ENCODE results near the gene CYBA. TPM values are rescaled to one million over a fixed set of nuclear protein-coding genes. Genes with fewer than 3 reads are reported as not detected.

CYBA gene
- total and polyA plus RNA-seq, 2 of the 13 experiments (the other 11 are each of a cell fraction or from before 2014, with no cell fraction given), result 196 to 250 TPM

GRCh38 chr16:88645455-88645854 is 5.4 kb downstream of the CYBA start:
- ChIA-PET POLR2A (no interaction called here), CTCF (ENCODE audit: low intra/inter-chr PET ratio, low total read pairs) (no interaction called here)
- Histone ChIP-seq H3K9me3 (ENCODE audit: low read length) (no peaks in the 10 kb centered on the region), H3K27me3 (ENCODE audit: control insufficient read depth in 1 of 2, insufficient read depth in 2 of 2, low read length in 2 of 2) (peaks cover under 1 to 7% of the 10 kb centered on the region in 2 experiments; a peak in 4 of 5 replicates), H3K27ac (ENCODE audit: extremely low read length, insufficient read depth, low read length) (no peak overlapping the region), H3K79me2 (ENCODE audit: insufficient read depth, low read length) (peaks cover 16% of the 10 kb centered on the region), H3K4me3 (replicated peaks in 1 of 3; ENCODE audit: insufficient read depth in 1 of 3, low read depth in 2 of 3, low read length in 3 of 3) (no peak overlapping the region), H3K4me1 (ENCODE audit: insufficient read depth, low read length) (peaks cover 23% of the 10 kb centered on the region), H4K20me1 (ENCODE audit: insufficient read depth, low read length) (peaks cover 18% of the 10 kb centered on the region; the same call in 1 of the 2 replicates), H3K9ac (ENCODE audit: insufficient read depth, low read depth, low read length) (no peak overlapping the region), H3K36me3 (replicated peaks in 1 of 2; ENCODE audit: control insufficient read depth in 1 of 2, insufficient read depth in 2 of 2, low read length in 2 of 2) (peaks cover 0 to 5% of the 10 kb centered on the region in 2 experiments; a peak in 2 of 5 replicates), H2AFZ (ENCODE audit: low read length) (no peak overlapping the region), H3K4me2 (ENCODE audit: low read depth, low read length) (no peak overlapping the region)
- in situ Hi-C loops (cut with HindIII; ENCODE audit: extremely low pct_ligation_motif_present, low pct_unique_long_range_greater_than_20kb), result no loop called here
- TF ChIP-seq ZNF501 (CRISPR knock-in tag; IDR thresholded peaks at IDR 0.05), result no peak
- no peak for TF ChIP-seq TFAP4 (IDR thresholded peaks at IDR 0.05; ENCODE audit: borderline replicate concordance, low read depth)
- TF ChIP-seq RBFOX2 (IDR thresholded peaks at IDR 0.05; ENCODE audit: low read depth, low read length), result 0 out of 2 replicates have a peak, but pooled peaks have one; percentile 34
- no peak for TF ChIP-seq ZBTB21 (CRISPR knock-in tag; IDR thresholded peaks at IDR 0.05)
- WGBS (ENCODE audit: low lambda C conversion rate), result 99% methylated on average over 16 of the region's 16 CpGs
- DNase-seq (ENCODE audit: low spot score), result no peak
- intact Hi-C loops (cut with micrococcal nuclease; ENCODE audit: unreplicated experiment), result no loop called here
- BruUV-seq (replicated peaks), result no TSS peak
- ATAC-seq, result no peak
- no peak for FAIRE-seq

GRCh38 chr16:88643644-88643932 is 7.3 kb downstream of the CYBA start:
- Histone ChIP-seq H3K27me3 (ENCODE audit: control insufficient read depth in 1 of 2, insufficient read depth in 2 of 2, low read length in 2 of 2) (peaks cover 15 to 25% of the 10 kb centered on the region in 2 experiments; a peak in 4 of 5 replicates), H3K36me3 (replicated peaks in 1 of 2; ENCODE audit: control insufficient read depth in 1 of 2, insufficient read depth in 2 of 2, low read length in 2 of 2) (peaks cover 0 to 5% of the 10 kb centered on the region in 2 experiments; a peak in 2 of 5 replicates), H3K4me1 (ENCODE audit: insufficient read depth, low read length) (peaks cover 31% of the 10 kb centered on the region), H4K20me1 (ENCODE audit: insufficient read depth, low read length) (peaks cover 10% of the 10 kb centered on the region; the same call in 1 of the 2 replicates), H3K4me2 (ENCODE audit: low read depth, low read length) (no peak overlapping the region), H2AFZ (ENCODE audit: low read length) (no peak overlapping the region), H3K27ac (ENCODE audit: extremely low read length, insufficient read depth, low read length) (no peak overlapping the region), H3K9me3 (ENCODE audit: low read length) (no peaks in the 10 kb centered on the region), H3K4me3 (replicated peaks in 1 of 3; ENCODE audit: insufficient read depth in 1 of 3, low read depth in 2 of 3, low read length in 3 of 3) (no peak overlapping the region), H3K9ac (ENCODE audit: insufficient read depth, low read depth, low read length) (no peak overlapping the region), H3K79me2 (ENCODE audit: insufficient read depth, low read length) (peaks cover 2% of the 10 kb centered on the region)
- no peak for DNase-seq (ENCODE audit: low spot score)
- in situ Hi-C loops (cut with HindIII; ENCODE audit: extremely low pct_ligation_motif_present, low pct_unique_long_range_greater_than_20kb) (no loop called here), intact Hi-C loops (cut with micrococcal nuclease; ENCODE audit: unreplicated experiment) (no loop called here)
- BruUV-seq (replicated peaks), result no TSS peak
- POLR2A ChIA-PET, result interaction anchor here (1.1 kb wide), 1 partner anchor 64 kb away, joined by 3 read pairs; no protein-coding TSS in a partner anchor
- WGBS (ENCODE audit: low lambda C conversion rate), result 94% methylated on average over 9 of the region's 9 CpGs
- no peak for ATAC-seq
- CTCF ChIA-PET (ENCODE audit: low intra/inter-chr PET ratio, low total read pairs), result no interaction called here
- FAIRE-seq, result no peak
- no peak for TF ChIP-seq ZNF3 (CRISPR knock-in tag; IDR thresholded peaks at IDR 0.05)
- no peak for TF ChIP-seq CBX2 (IDR thresholded peaks at IDR 0.05; ENCODE audit: low read depth, low read length)
- no peak for TF ChIP-seq CBX2 (CRISPR knock-in tag; IDR thresholded peaks at IDR 0.05; ENCODE audit: low read depth)
- TF ChIP-seq ZNF768 (CRISPR knock-in tag; IDR thresholded peaks at IDR 0.05), result peak; percentile 96
